Purkinje cell (primary cell): ENCODE data around the gene CLTA. TPM values are rescaled to one million over a fixed set of nuclear protein-coding genes. Genes with fewer than 3 reads are reported as not detected.

ENCODE experiments used
- polyA plus RNA-seq: library from polyadenylated mRNA; unstranded; fragments of >200 nt; fragmentation: Nextera tagmentation; gene quantifications from 2 replicates; pipeline ENCODE4 v1.2.1, GENCODE V29; 2014

CLTA gene
- polyA plus RNA-seq: 90.1 and 129 TPM in 2 replicates

GRCh38 chr9:36190388-36191289 lies at the start of gene CLTA:
CLTA (plus strand) TSS chr9:36190921; CDS start chr9:36191057, 136 bp downstream.

GRCh38 chr9:36169166-36169565 lies 21.6 kb upstream of the CLTA start, which contains the start of gene CCIN:
CCIN (plus strand) TSS chr9:36169388; CDS start chr9:36169503, 115 bp downstream.

GRCh38 chr9:36258208-36258995 lies 67.7 kb downstream of the CLTA start, which contains the start of gene GNE:
GNE (minus strand) TSS chr9:36258448; CDS start chr9:36249355, 9,093 bp downstream.

Other genes starting within 250 kb of the CLTA start
- gene OR2S2, start 232.8 kb upstream of the CLTA start, polyA plus RNA-seq: not detected in 2 replicates
- gene RECK, start 154.0 kb upstream of the CLTA start, polyA plus RNA-seq: 3.4 and 4.3 TPM in 2 replicates
- 4.2 and 4.4 TPM in 2 replicates for gene GLIPR2, start 54.2 kb upstream of the CLTA start, polyA plus RNA-seq
- not detected in 2 replicates for gene CCIN, start 21.5 kb upstream of the CLTA start, polyA plus RNA-seq
- gene GNE, start 67.5 kb downstream of the CLTA start, polyA plus RNA-seq: 4.6 and 7.0 TPM in 2 replicates
- 15.5 and 17.6 TPM in 2 replicates for gene RNF38, start 209.3 kb downstream of the CLTA start, polyA plus RNA-seq